CD8-positive, alpha-beta memory T cell (primary cell): ENCODE data around the gene DNAAF3. TPM values are rescaled to one million over a fixed set of nuclear protein-coding genes. Genes with fewer than 3 reads are reported as not detected.
"Not testable (repeated sequence)": the region's sequence is repeated elsewhere in the genome, so short reads cannot be mapped to it uniquely, and the experiment has no call there.

Experiments used
- CTCF ChIA-PET: fragments of 350-600 bp; sonication (Branson Sonifier 250); formaldehyde crosslinking; loops from one replicate; lab custom pipeline; 2021; ENCODE audit warnings: antibody characterized with exemption; lab: Charles Lee
- POLR2A ChIA-PET: fragments of 350-600 bp; sonication (Branson Sonifier 250); formaldehyde crosslinking; loops from one replicate; lab custom pipeline; 2021; ENCODE audit warnings: antibody characterized with exemption; lab: Charles Lee
- DNase-seq, 5 donors: peaks; one replicate each; pipeline versions ENCODE4 v3.0.0 to v3.0.0-alpha.2; 2020 to 2022; ENCODE audit warnings: mixed read lengths in 1 of 5
- H3K27ac ChIP-seq: one replicate; pipeline ENCODE4 v1.7.0; 2013; ENCODE audit warnings: low read depth, mild to moderate bottlenecking, low read length, moderate library complexity
- H3K27me3 ChIP-seq: 2 replicates; pipeline ENCODE4 v1.7.0; 2013; ENCODE audit warnings: low read length, mild to moderate bottlenecking; ENCODE audit not compliant: insufficient read depth, poor library complexity, severe bottlenecking
- H3K36me3 ChIP-seq: 2 replicates; pipeline ENCODE4 v1.7.0; 2013; ENCODE audit warnings: mild to moderate bottlenecking, low read length, moderate library complexity; ENCODE audit not compliant: insufficient read depth
- H3K4me1 ChIP-seq: 2 replicates; pipeline ENCODE4 v1.7.0; 2013; ENCODE audit warnings: mild to moderate bottlenecking, low read length, moderate library complexity; ENCODE audit not compliant: insufficient read depth
- H3K4me3 ChIP-seq: 2 replicates; pipeline ENCODE4 v1.7.0; 2013; ENCODE audit warnings: mild to moderate bottlenecking, low read length
- H3K9me3 ChIP-seq: 2 replicates; pipeline ENCODE4 v1.7.0; 2013; ENCODE audit warnings: mild to moderate bottlenecking, low read length
- H3K27ac Mint-ChIP-seq, 8 donors: one replicate each; pipeline ENCODE4 v1.8.0; 2020 to 2021; ENCODE audit warnings: mixed read lengths in 8 of 8, mild to moderate bottlenecking in 6 of 8, inconsistent platforms in 3 of 8, moderate library complexity in 3 of 8
- H3K27me3 Mint-ChIP-seq, 2 donors: one replicate each; pipeline ENCODE4 v1.8.0; 2020 to 2021; ENCODE audit warnings: mixed read lengths in 2 of 2, mild to moderate bottlenecking in 1 of 2, moderate library complexity in 1 of 2
- H3K36me3 Mint-ChIP-seq, 3 donors: one replicate each; pipeline ENCODE4 v1.8.0; 2020 to 2021; ENCODE audit warnings: mixed read lengths in 3 of 3, inconsistent platforms in 1 of 3, mild to moderate bottlenecking in 1 of 3
- H3K4me1 Mint-ChIP-seq, 3 donors: one replicate each; pipeline ENCODE4 v1.8.0; 2020 to 2021; ENCODE audit warnings: mixed read lengths in 3 of 3, inconsistent platforms in 1 of 3, mild to moderate bottlenecking in 1 of 3
- H3K4me3 Mint-ChIP-seq, 7 donors: one replicate each; pipeline ENCODE4 v1.8.0; 2020 to 2021; ENCODE audit warnings: mixed read lengths in 7 of 7, mild to moderate bottlenecking in 6 of 7, moderate library complexity in 4 of 7, inconsistent platforms in 2 of 7
- H3K9me3 Mint-ChIP-seq, 5 donors: one replicate each; pipeline ENCODE4 v1.8.0; 2020 to 2022; ENCODE audit warnings: mixed read lengths in 5 of 5, mild to moderate bottlenecking in 3 of 5, moderate library complexity in 2 of 5, inconsistent platforms in 1 of 5
- polyA plus RNA-seq: library from polyadenylated mRNA; unstranded; fragments of 300-500 nt; fragmentation: Illumina TruSeq; gene quantifications from one replicate; pipeline ENCODE4 v1.2.3, GENCODE V29; 2021
- total RNA-seq, 2 experiments: library from RNA; stranded (reverse); gene quantifications; one replicate each; pipeline ENCODE4 v1.2.3, GENCODE V29; 2021

DNAAF3 gene
- total and polyA plus RNA-seq, 3 experiments from 2014 or later, result 0.27 TPM; not detected in 2

DNA sequence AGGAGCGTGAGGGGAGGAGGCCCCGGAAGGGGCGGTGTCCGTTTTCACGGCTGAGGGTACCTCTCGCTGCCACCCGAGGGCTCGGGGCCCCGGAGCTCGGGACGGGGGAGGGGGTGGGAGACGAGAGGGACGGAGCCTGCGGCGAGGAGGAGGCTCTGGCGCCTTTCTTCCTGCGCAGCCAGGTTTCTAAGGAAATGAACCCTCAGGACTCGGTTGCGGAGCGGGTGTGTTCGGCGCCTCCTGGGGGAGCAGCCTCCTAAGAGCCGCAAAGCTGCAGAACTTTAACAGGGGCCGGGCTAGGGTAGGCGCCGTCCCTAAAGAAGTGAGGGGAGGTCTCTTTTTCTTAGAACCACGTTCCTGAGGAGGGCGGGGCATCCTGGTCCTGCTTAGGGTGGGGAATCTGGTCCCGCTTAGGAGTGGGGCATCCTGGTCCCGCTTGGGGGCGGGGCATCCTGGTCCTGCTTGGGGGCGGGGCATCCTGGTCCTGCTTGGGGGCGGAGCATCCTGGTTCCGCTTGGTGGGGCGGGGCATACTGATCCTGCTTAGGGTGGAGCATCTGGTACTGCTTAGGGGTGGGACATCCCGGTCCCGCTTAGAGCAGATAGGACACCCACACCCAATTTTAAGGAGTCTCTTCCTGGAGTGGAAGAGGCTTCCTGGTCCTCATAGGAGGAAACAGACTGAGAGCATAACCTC is 7.4 kb upstream of the DNAAF3 start:
- Histone ChIP-seq H3K27me3 (peaks cover 74% of the 10 kb centered on the region), H3K4me1 (peaks cover 21% of the 10 kb centered on the region), H3K9me3 (no peaks in the 10 kb centered on the region), H3K36me3 (no peaks in the 10 kb centered on the region), H3K4me3 (no peak overlapping the region), H3K27ac (peak overlapping the region; percentile 51)
- peaks cover 0 to 7% (median 2%) of the 10 kb centered on the region in 5 donors for H3K9me3 Mint-ChIP-seq
- peak overlapping the region; percentile 34 to 87 (median 54) for H3K4me3 Mint-ChIP-seq
- peaks cover 10 to 29% (median 17%) of the 10 kb centered on the region in 3 donors for H3K4me1 Mint-ChIP-seq
- DNase-seq, result peak in 1 of 5 donors; percentile 26
- H3K27ac Mint-ChIP-seq, result peak overlapping the region in 1 of 8 donors; percentile 13
- CTCF ChIA-PET, result interaction anchor here (1.3 kb wide), 1 partner anchor 13 kb away, joined by 3 read pairs; no protein-coding TSS in a partner anchor
- POLR2A ChIA-PET, result no interaction called here
- peaks cover 79 to 81% of the 10 kb centered on the region in 2 donors for H3K27me3 Mint-ChIP-seq
- no peaks in the 10 kb centered on the region for H3K36me3 Mint-ChIP-seq

DNA sequence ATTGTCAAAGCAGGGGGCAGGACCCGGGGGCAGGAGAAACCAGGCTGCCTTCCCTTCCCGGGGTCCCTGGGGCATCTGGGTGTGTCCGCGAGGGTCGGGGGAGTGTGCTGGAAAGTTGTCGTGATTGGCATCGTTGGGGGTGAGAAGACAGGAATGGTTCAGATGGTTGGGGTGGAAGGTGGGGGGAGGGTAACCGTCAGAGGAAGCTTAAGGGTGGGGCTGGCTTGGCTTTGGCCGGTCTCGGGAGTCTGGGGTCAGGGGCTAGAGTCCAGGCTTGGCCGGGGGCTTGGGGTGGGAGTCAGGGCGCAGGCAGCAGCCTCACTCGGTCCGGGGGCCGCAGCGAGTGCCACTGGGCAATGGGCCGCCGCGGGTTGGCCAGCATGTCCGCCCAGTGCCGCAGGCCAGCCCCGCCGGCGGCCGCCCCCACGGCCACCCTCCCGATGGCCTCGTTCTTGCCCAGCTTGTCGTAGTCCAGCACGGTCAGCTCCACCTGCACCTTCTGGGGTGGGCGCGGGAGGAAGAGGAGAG is 6.8 kb upstream of the DNAAF3 start:
- Histone ChIP-seq H3K36me3 (no peaks in the 10 kb centered on the region), H3K4me3 (no peak overlapping the region), H3K9me3 (no peaks in the 10 kb centered on the region), H3K27me3 (peaks cover 68% of the 10 kb centered on the region), H3K27ac (peak overlapping the region; percentile 51), H3K4me1 (peaks cover 16% of the 10 kb centered on the region)
- no peak for DNase-seq
- H3K27me3 Mint-ChIP-seq, result peaks cover 74 to 79% of the 10 kb centered on the region in 2 donors
- peaks cover 0 to 7% (median 2%) of the 10 kb centered on the region in 5 donors for H3K9me3 Mint-ChIP-seq
- H3K36me3 Mint-ChIP-seq, result no peaks in the 10 kb centered on the region
- peak overlapping the region; percentile 27 to 87 (median 58) for H3K4me3 Mint-ChIP-seq
- ChIA-PET CTCF (interaction anchor here (1.3 kb wide), 1 partner anchor 13 kb away, joined by 3 read pairs; no protein-coding TSS in a partner anchor), POLR2A (no interaction called here)
- no peak overlapping the region for H3K27ac Mint-ChIP-seq
- peaks cover 5 to 23% (median 13%) of the 10 kb centered on the region in 3 donors for H3K4me1 Mint-ChIP-seq

DNA sequence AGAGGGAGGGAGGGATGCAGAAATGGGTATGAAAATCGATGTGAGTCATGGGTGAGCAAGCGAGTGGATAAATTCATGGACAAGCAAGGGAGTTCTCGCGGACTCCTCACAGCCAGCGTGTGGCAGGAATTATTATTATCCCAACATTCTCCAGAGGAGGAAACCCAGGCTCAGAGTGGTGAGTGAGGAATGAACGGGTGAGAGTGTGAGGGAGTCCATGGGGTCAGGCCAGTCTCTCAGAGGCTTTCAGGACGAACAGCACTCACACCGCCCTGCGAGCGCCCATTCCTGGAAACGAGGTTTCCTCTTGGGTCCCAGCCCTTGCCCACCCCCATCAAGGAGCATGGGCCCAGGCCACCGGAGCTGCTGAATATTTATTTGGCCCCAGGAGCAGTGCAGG is 6.3 kb upstream of the DNAAF3 start:
- peak overlapping the region; percentile 51 for H3K27ac ChIP-seq
- H3K4me1 ChIP-seq, result peaks cover 17% of the 10 kb centered on the region
- DNase-seq, result no peak
- CTCF ChIA-PET, result no interaction called here
- H3K9me3 ChIP-seq, result no peaks in the 10 kb centered on the region
- Mint-ChIP-seq H3K36me3 (no peaks in the 10 kb centered on the region), H3K27me3 (peaks cover 72 to 76% of the 10 kb centered on the region in 2 donors), H3K9me3 (peaks cover 0 to 7% (median 2%) of the 10 kb centered on the region in 5 donors), H3K4me1 (peaks cover 4 to 19% (median 13%) of the 10 kb centered on the region in 3 donors), H3K27ac (no peak overlapping the region), H3K4me3 (peak overlapping the region; percentile 27 to 86 (median 54))
- POLR2A ChIA-PET, result no interaction called here
- no peak overlapping the region for H3K4me3 ChIP-seq
- H3K36me3 ChIP-seq, result no peaks in the 10 kb centered on the region
- peaks cover 64% of the 10 kb centered on the region for H3K27me3 ChIP-seq

DNA sequence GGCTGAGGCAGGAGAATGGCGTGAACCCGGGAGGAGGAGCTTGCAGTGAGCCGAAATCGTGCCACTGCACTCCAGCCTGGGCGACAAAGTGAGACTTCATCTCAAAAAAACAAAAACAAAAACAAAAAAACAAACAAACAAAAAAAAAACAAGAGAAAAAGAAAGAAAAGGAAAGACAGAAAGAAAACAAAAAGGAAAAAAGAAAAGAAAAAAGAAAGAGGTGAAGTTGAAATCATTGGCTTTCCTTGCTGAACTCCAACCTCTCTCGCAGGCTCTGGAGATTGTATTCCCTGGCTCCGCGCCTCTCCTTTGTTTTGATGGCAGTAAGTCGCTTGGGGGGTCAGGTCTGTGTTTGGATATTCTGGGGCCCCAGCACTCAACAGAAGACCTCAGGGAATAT is 5.9 kb upstream of the DNAAF3 start:
- peaks cover 21% of the 10 kb centered on the region for H3K4me1 ChIP-seq
- H3K4me3 ChIP-seq, H3K9me3 ChIP-seq, POLR2A ChIA-PET, H3K36me3 Mint-ChIP-seq, CTCF ChIA-PET, DNase-seq, H3K9me3 Mint-ChIP-seq, H3K36me3 ChIP-seq, H3K27ac Mint-ChIP-seq, H3K27ac ChIP-seq: not testable (repeated sequence)
- H3K27me3 Mint-ChIP-seq, result peaks cover 73 to 78% of the 10 kb centered on the region in 2 donors
- peaks cover 64% of the 10 kb centered on the region for H3K27me3 ChIP-seq
- peaks cover 4 to 19% (median 13%) of the 10 kb centered on the region in 3 donors for H3K4me1 Mint-ChIP-seq
- H3K4me3 Mint-ChIP-seq, result peak overlapping the region in 4 of 7 donors; percentile 30 to 59 (median 52)

DNA sequence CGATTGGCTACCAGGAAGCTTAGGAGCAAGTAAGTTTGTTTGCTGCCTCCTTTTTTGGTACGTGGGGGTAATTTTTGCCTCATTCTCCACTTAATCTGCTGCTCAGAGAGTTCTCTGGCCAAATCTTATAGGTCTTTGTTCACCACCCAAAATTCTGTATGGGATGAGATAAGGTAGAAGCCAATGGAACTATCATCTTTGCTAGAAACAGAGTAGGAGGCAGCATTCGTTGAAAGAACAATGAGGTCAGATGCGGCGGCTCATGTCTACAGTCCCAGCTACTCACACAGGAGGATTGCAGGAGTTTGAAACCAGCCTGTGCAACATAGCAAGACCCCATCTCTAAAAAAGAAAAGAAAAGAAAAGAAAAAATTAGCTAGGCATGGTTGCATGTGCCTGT is 5.0 kb upstream of the DNAAF3 start:
- peaks cover 66% of the 10 kb centered on the region for H3K27me3 ChIP-seq
- H3K4me1 Mint-ChIP-seq, result peaks cover 12 to 26% (median 20%) of the 10 kb centered on the region in 3 donors
- no peak for DNase-seq
- CTCF ChIA-PET, result no interaction called here
- H3K27me3 Mint-ChIP-seq, result peaks cover 72 to 78% of the 10 kb centered on the region in 2 donors
- no peaks in the 10 kb centered on the region for H3K9me3 ChIP-seq
- peaks cover 0 to 8% (median 5%) of the 10 kb centered on the region in 5 donors for H3K9me3 Mint-ChIP-seq
- no peak overlapping the region for H3K27ac ChIP-seq
- H3K36me3 Mint-ChIP-seq, result peaks cover 0 to 5% (median 0%) of the 10 kb centered on the region in 3 donors
- no peak overlapping the region for H3K27ac Mint-ChIP-seq
- H3K36me3 ChIP-seq, result no peaks in the 10 kb centered on the region
- peaks cover 30% of the 10 kb centered on the region for H3K4me1 ChIP-seq
- POLR2A ChIA-PET, result no interaction called here
- H3K4me3 Mint-ChIP-seq, result peak overlapping the region in 1 of 7 donors; percentile 4
- no peak overlapping the region for H3K4me3 ChIP-seq

DNA sequence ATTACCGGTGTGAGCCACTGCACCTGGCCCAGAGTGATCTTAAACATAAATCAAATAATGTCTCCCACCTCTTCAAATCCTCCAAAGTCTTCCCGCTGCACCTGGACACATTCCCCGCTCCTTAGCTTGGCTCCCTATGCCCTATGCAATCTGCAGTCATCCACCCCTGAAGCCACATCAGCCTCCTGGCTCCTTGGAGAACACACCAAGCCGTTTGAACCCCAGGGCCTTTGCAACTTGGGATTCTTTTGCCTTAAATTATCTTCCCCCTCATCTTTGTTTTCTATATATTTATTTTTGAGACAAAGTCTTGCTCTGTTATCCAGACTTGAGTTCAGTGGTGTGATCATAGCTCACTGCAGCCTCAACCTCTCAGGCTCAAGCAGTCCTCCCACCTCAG is 2.7 kb upstream of the DNAAF3 start:
- H3K4me1 ChIP-seq, result peaks cover 32% of the 10 kb centered on the region
- H3K9me3 ChIP-seq, result no peaks in the 10 kb centered on the region
- ChIA-PET CTCF (interaction anchor here (1.5 kb wide), 1 partner anchor 335 kb away, joined by 3 read pairs; no protein-coding TSS in a partner anchor), POLR2A (no interaction called here)
- Mint-ChIP-seq H3K27me3 (peaks cover 69 to 77% of the 10 kb centered on the region in 2 donors), H3K4me3 (no peak overlapping the region), H3K36me3 (peaks cover 0 to 5% (median 0%) of the 10 kb centered on the region in 3 donors), H3K9me3 (peaks cover 0 to 8% (median 4%) of the 10 kb centered on the region in 5 donors), H3K27ac (peak overlapping the region in 1 of 8 donors; percentile 31), H3K4me1 (peaks cover 12 to 30% (median 21%) of the 10 kb centered on the region in 3 donors)
- no peak overlapping the region for H3K27ac ChIP-seq
- no peak for DNase-seq
- H3K4me3 ChIP-seq, result no peak overlapping the region
- H3K36me3 ChIP-seq, result no peaks in the 10 kb centered on the region
- H3K27me3 ChIP-seq, result peaks cover 56% of the 10 kb centered on the region

DNA sequence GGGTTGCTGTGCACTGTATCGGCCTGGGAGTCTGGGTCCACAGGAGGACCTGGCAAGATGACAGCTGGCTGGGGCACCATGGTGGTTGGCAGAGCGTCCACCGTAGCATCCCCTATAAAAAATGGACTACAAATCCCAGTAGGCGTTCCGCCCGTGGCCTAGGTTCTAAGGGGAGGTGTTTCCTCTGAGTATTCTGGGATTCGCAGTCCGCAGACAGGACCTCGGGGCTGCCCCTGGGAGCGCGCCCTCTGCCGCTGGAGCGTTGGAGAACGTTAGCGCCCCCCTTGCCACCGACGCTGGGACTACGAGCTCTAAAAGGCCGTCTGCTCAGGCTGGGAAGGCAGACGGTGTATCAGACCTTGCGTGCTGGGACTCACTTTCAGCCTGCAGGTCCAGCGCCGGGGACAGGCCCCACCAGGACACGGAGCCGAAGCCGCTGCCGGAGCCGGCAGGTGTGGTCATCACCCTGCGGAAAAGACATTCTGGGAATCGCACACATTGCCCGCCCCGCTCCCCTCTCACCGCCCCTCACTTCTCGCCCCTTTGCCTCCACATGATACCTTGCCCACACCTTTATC is 372 bp downstream of the DNAAF3 start:
- ChIA-PET POLR2A (no interaction called here), CTCF (no interaction called here)
- H3K27ac ChIP-seq, result no peak overlapping the region
- Mint-ChIP-seq H3K36me3 (peaks cover 0 to 5% (median 0%) of the 10 kb centered on the region in 3 donors), H3K9me3 (peaks cover 0 to 6% (median 3%) of the 10 kb centered on the region in 5 donors), H3K27ac (peak overlapping the region in 3 of 8 donors; percentile 52 to 76 (median 69)), H3K27me3 (peaks cover 62 to 65% of the 10 kb centered on the region in 2 donors), H3K4me3 (peak overlapping the region in 5 of 7 donors; percentile 19 to 75 (median 59)), H3K4me1 (peaks cover 12 to 17% (median 12%) of the 10 kb centered on the region in 3 donors)
- H3K36me3 ChIP-seq, result no peaks in the 10 kb centered on the region
- H3K9me3 ChIP-seq, result no peaks in the 10 kb centered on the region
- peak overlapping the region; percentile 26 for H3K4me3 ChIP-seq
- peaks cover 20% of the 10 kb centered on the region for H3K4me1 ChIP-seq
- H3K27me3 ChIP-seq, result peaks cover 33% of the 10 kb centered on the region
- DNase-seq, result peak in 2 of 5 donors; percentile 33 to 66
